Endothelial cell (in vitro differentiated cells): Measurements from ENCODE around the gene ZNF341. TPM values are rescaled to one million over a fixed set of nuclear protein-coding genes. Genes with fewer than 3 reads are reported as not detected.

Source experiments
- DNase-seq: peaks from one replicate; pipeline ENCODE4 v3.0.0; 2021; ENCODE audit warnings: low spot score
- H3K27ac Mint-ChIP-seq: one replicate; pipeline ENCODE4 v1.8.0; 2021; ENCODE audit warnings: mixed read lengths, inconsistent platforms; ENCODE audit not compliant: unreplicated experiment
- H3K27me3 Mint-ChIP-seq: one replicate; pipeline ENCODE4 v1.8.0; 2021; ENCODE audit warnings: mild to moderate bottlenecking, moderate library complexity, mixed read lengths, inconsistent platforms; ENCODE audit not compliant: unreplicated experiment
- H3K36me3 Mint-ChIP-seq: one replicate; pipeline ENCODE4 v1.8.0; 2021; ENCODE audit warnings: mild to moderate bottlenecking, low read depth, mixed read lengths, inconsistent platforms; ENCODE audit not compliant: unreplicated experiment
- H3K4me1 Mint-ChIP-seq: one replicate; pipeline ENCODE4 v1.8.0; 2021; ENCODE audit warnings: mild to moderate bottlenecking, mixed read lengths, inconsistent platforms; ENCODE audit not compliant: unreplicated experiment
- H3K4me3 Mint-ChIP-seq: one replicate; pipeline ENCODE4 v1.8.0; 2021; ENCODE audit warnings: mild to moderate bottlenecking, mixed read lengths, inconsistent platforms; ENCODE audit not compliant: unreplicated experiment
- H3K9me3 Mint-ChIP-seq: one replicate; pipeline ENCODE4 v1.8.0; 2021; ENCODE audit warnings: mixed read lengths, inconsistent platforms; ENCODE audit not compliant: unreplicated experiment
- CTCF ChIP-seq: fragments of 200-600 bp; sonication (generic); IDR thresholded peaks from one replicate; pipeline ENCODE4 v1.5.0; 2021; ENCODE audit warnings: antibody characterized with exemption; ENCODE audit not compliant: unreplicated experiment
- total RNA-seq: library from RNA; stranded (reverse); fragmentation: NEBNext Ultra II Directional; extraction: Animal tissue kit (Norgen Biotek cat#: 25700); gene quantifications from one replicate; pipeline ENCODE4 v1.2.1, GENCODE V29; 2021; ENCODE audit not compliant: unreplicated experiment

ZNF341 gene
- total RNA-seq, 1 donor from 2014 or later: 3.5 TPM

- H3K36me3 Mint-ChIP-seq: no peaks in the 10 kb centered on the region
- no peaks in the 10 kb centered on the region for H3K9me3 Mint-ChIP-seq
- no peak for DNase-seq
- no peak overlapping the region for H3K27ac Mint-ChIP-seq
- no peaks in the 10 kb centered on the region for H3K4me1 Mint-ChIP-seq
- H3K27me3 Mint-ChIP-seq: peaks cover 3% of the 10 kb centered on the region
- H3K4me3 Mint-ChIP-seq: no peak overlapping the region
- TF ChIP-seq CTCF: no peak
These were observed 6.1 kb upstream of the ZNF341 start for GRCh38 chr20:33725607-33726264.

- TF ChIP-seq CTCF: no peak
- Mint-ChIP-seq H3K36me3 (no peaks in the 10 kb centered on the region), H3K4me1 (peaks cover 4% of the 10 kb centered on the region), H3K27ac (no peak overlapping the region), H3K27me3 (no peaks in the 10 kb centered on the region), H3K9me3 (no peaks in the 10 kb centered on the region), H3K4me3 (no peak overlapping the region)
- DNase-seq: no peak
These were observed 4.7 kb upstream of the ZNF341 start for GRCh38 chr20:33727115-33727479.

- DNase-seq: no peak
- H3K27ac Mint-ChIP-seq: no peak overlapping the region
- no peak overlapping the region for H3K4me3 Mint-ChIP-seq
- TF ChIP-seq CTCF: no peak
- H3K36me3 Mint-ChIP-seq: no peaks in the 10 kb centered on the region
- peaks cover 4% of the 10 kb centered on the region for H3K4me1 Mint-ChIP-seq
- H3K9me3 Mint-ChIP-seq: no peaks in the 10 kb centered on the region
- H3K27me3 Mint-ChIP-seq: no peaks in the 10 kb centered on the region
These were observed 4.0 kb upstream of the ZNF341 start for GRCh38 chr20:33727806-33728205.

- no peak overlapping the region for H3K27ac Mint-ChIP-seq
- no peak for DNase-seq
- no peaks in the 10 kb centered on the region for H3K36me3 Mint-ChIP-seq
- H3K9me3 Mint-ChIP-seq: no peaks in the 10 kb centered on the region
- H3K27me3 Mint-ChIP-seq: no peaks in the 10 kb centered on the region
- H3K4me3 Mint-ChIP-seq: no peak overlapping the region
- TF ChIP-seq CTCF: no peak
- H3K4me1 Mint-ChIP-seq: peaks cover 4% of the 10 kb centered on the region
These were observed 3.3 kb upstream of the ZNF341 start for GRCh38 chr20:33728463-33728862.

GRCh38 chr20:33729101-33729500 is 2.7 kb upstream of the ZNF341 start:
- no peak overlapping the region for H3K27ac Mint-ChIP-seq
- no peak overlapping the region for H3K4me3 Mint-ChIP-seq

More at GRCh38 chr20:33729101-33729500, 2.7 kb upstream of the ZNF341 start:
- no peaks in the 10 kb centered on the region for H3K36me3 Mint-ChIP-seq
- TF ChIP-seq CTCF: no peak
- peaks cover 10% of the 10 kb centered on the region for H3K4me1 Mint-ChIP-seq
- DNase-seq: no peak
- no peaks in the 10 kb centered on the region for H3K9me3 Mint-ChIP-seq
- no peaks in the 10 kb centered on the region for H3K27me3 Mint-ChIP-seq
